ENCODE data around the gene MYO18A.
"Not testable (repeated sequence)": the region's sequence is repeated elsewhere in the genome, so short reads cannot be mapped to it uniquely, and the experiment has no call there.

Gene MYO18A

GRCh38 chr17:29180034-29180787, at the start of gene MYO18A:
TSS of gene MYO18A (minus strand) at chr17:29180398. CDS start at chr17:29166940, 13,458 bp downstream.
- no peak for DNase-seq

DNA sequence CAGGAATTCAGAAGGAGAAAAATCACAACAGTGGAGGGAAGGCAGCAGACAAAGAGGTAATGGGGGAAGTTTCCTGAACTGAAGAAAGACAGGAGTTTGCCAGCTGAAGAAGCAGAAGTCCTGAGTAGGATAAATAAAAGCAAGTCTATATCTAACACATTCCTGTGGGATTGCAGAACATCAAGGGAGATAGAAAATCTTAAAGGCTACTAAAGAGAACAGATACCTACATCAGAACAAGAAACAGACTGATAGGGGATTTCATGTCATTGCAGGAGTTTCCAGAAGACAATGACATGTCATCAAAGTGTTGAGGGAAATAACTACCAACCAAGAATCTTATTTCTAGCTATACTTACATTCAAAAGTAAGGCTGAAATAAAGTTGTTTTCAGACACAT, 45.2 kb upstream of the MYO18A start:
- DNase-seq, result no peak

DNA sequence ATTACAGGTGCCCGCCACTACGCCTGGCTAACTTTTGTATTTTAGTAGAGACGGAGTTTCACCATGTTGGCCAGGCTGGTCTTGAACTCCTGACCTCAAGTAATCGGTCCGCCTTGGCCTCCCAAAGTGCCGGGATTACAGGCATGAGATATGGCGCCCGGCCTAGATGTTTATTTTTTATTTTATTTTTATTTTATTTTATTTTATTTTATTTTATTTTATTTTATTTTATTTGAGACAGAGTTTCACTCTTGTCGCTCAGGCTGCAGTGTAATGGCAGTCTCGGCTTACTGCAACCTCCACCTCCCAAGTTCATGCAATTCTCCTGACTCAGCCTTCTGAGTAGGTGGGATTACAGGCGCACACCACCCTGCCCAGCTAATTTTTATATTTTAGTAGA, 41.1 kb upstream of the MYO18A start:
- not testable (repeated sequence) for DNase-seq

DNA sequence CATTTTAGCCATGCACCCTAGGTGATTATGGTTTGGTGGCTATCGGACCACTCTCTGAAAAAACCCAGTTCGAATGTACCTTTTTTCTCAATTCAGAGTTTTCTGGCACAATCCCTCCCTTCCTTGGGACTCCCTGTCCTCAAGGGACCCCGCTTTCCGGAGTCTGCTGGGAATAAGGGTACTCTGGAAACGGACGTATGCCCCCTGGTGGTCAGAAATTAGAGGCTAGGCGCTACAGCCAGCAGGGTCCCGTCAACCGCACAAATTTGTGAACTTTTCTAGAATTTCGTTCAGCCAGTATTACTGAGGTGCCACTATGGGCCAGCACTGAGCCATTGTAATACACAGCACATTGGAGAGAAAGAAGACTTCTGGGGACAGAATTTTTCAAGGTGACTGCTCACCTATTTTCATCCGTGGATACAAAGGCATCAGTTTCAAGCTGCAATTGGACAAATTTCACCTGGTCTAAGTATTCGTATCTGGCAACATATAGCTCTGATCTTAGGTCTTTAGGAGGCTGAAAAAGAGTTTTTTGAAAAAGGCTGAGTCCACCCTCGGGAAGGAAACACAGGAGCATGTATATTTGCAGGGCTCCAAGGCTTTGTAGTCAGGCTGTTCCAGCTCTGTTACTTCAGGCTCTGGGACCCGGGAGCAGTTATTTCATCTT, 39.3 kb upstream of the MYO18A start:
- DNase-seq, result peak; percentile 57

- DNase-seq, result no peak
These were observed 36.7 kb upstream of the MYO18A start for GRCh38 chr17:29216856-29217255.

- DNase-seq, result no peak
These were observed 36.0 kb upstream of the MYO18A start for GRCh38 chr17:29216181-29216580.

- DNase-seq, result no peak
These were observed 35.5 kb upstream of the MYO18A start for GRCh38 chr17:29215717-29216116.

- no peak for DNase-seq
These were observed 35.0 kb upstream of the MYO18A start for GRCh38 chr17:29215174-29215573.

- DNase-seq, result no peak
These were observed 34.3 kb upstream of the MYO18A start for GRCh38 chr17:29214215-29215146.

DNA sequence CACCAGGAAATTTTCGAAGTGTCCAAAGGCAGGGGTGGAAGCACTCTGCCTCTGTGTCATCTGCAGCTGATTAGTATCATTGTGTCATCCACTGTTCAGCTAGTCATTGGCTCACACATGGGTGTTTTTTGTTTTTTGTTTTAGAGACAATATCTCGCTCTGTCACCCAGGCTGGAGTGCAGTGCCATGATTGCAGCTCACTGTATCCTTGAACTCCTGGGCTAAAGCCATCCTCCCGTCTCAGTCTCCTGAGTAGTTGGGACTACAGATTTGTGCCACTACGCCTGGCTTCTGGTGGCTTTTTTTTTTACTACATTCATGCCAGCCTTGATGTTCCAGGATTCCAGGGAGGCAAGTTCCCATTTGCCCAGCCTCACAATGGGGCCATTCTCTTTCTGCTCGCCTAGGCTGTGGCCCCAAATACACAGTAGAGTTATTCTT, 32.5 kb upstream of the MYO18A start:
- no peak for DNase-seq

GRCh38 chr17:29212094-29212631, 32.0 kb upstream of the MYO18A start:
- no peak for DNase-seq

GRCh38 chr17:29210879-29211278, 30.7 kb upstream of the MYO18A start:
- DNase-seq, result no peak

- no peak for DNase-seq
These were observed 28.9 kb upstream of the MYO18A start for GRCh38 chr17:29209073-29209472.

DNA sequence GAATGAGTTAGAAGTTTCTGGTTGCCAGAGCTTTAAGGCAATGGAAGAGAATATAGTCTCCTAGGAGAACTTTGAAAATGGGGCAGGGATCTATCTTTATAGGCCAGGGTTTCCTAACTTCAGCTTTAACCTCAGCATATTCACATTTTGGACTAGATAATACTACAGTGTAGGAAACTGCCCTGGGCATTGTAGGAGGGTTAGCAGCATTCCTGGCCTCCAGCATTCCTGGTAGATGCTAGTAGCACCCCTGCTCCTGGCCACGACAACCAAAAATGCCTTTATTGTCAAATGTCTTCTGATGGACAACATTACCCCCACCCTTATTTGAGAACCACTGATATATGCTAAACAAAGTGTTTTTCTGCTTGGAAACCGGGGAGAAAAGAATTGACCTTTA, 27.8 kb upstream of the MYO18A start:
- no peak for DNase-seq

- DNase-seq, result no peak
These were observed 24.8 kb upstream of the MYO18A start for GRCh38 chr17:29205047-29205446.

GRCh38 chr17:29204068-29204804, 24.0 kb upstream of the MYO18A start:
- DNase-seq, result not testable (repeated sequence)

DNA sequence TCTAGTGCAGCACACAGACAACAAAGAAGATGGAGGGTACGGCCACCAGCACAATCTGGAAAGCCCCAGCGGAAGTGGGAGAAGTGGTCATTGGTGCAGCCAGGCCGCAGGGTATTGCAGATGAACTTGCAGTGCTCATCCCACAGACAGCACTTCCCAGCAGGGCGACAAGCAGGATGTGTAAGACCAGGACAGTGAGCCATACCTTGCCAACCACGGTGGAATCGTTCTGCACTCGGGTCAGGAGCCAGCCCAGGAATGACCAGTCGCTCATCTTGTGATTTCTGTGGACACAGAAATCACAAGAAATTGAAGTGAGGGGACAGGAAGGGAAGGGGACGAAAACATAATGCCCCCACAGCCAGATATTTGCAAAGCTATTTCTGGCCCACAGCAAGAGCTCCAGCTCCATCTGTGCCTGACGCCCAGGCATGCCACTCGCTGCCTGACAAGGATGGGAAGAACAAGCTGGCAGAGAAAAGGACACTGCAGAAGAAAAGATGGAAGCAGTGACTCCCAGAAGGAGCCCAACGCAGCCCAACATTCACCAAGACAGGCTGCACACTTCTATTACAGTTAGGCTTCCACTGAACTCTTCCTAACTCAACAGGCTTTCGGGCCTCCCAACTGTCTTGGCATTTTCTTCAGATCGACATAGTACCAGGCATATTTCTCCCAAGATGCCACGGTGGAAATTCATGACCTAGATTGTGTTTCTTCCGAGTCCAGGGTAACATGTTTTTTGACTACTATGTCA, 17.5 kb upstream of the MYO18A start:
- no peak for DNase-seq

- no peak for DNase-seq
These were observed 16.7 kb upstream of the MYO18A start for GRCh38 chr17:29196769-29197515.

- DNase-seq, result no peak
These were observed 15.4 kb upstream of the MYO18A start for GRCh38 chr17:29195465-29196081.

- DNase-seq, result no peak
These were observed 14.5 kb upstream of the MYO18A start for GRCh38 chr17:29194669-29195068.

All from NCI-H524 treated with DMSO at 0.1 percent for 48 hours (cell line).